HEK293 (cell line): Measurements from ENCODE around the gene DEUP1.

Source experiments
- CTCF ChIA-PET: fragments of 350-600 bp; formaldehyde crosslinking; extraction: SDS; loops from one replicate; lab custom pipeline; 2021; ENCODE audit warnings: antibody characterized with exemption; lab: Yijun Ruan, JAX
- POLR2A ChIA-PET: fragments of 300-600 bp; formaldehyde crosslinking; extraction: SDS; loops from one replicate; lab custom pipeline; 2020; ENCODE audit warnings: antibody characterized with exemption, inconsistent platforms; lab: Yijun Ruan, JAX
- H3K27ac ChIP-seq: fragments of 200-500 bp; sonication (Bioruptor generic); 2 replicates; pipeline ENCODE4 v1.5.1; 2014; ENCODE audit warnings: low read depth, low read length, control low read depth, inconsistent platforms; ENCODE audit errors: extremely low read depth
- H3K36me3 ChIP-seq, 2 experiments: fragments of 200-500 bp in 1 of 2; sonication (Bioruptor generic) in 1 of 2; 1 replicate in 1 of 2; 2 replicates in 1 of 2; pipeline ENCODE4 v1.5.1; 2014 to 2017; ENCODE audit warnings: inconsistent platforms in 2 of 2, low read length in 2 of 2; ENCODE audit not compliant: control insufficient read depth in 2 of 2, insufficient read depth in 1 of 2
- H3K4me1 ChIP-seq: fragments of 200-500 bp; sonication (Bioruptor generic); 2 replicates; pipeline ENCODE4 v1.5.1; 2014; ENCODE audit warnings: mild to moderate bottlenecking, low read length, inconsistent platforms; ENCODE audit not compliant: control insufficient read depth, insufficient read depth
- H3K4me3 ChIP-seq: 2 replicates; pipeline ENCODE4 v1.5.1; 2011; ENCODE audit warnings: low read depth, mild to moderate bottlenecking, control low read depth, low read length, moderate library complexity
- H3K9me3 ChIP-seq: fragments of 200-500 bp; sonication (Bioruptor generic); 2 replicates; pipeline ENCODE4 v1.5.1; 2014; ENCODE audit warnings: low read depth, low read length, inconsistent platforms; ENCODE audit not compliant: control insufficient read depth, insufficient read depth
- ATF2 ChIP-seq: fragments of 450-650 bp; formaldehyde crosslinking; IDR thresholded peaks from 2 replicates; pipeline ENCODE4 v1.5.1; 2016; ENCODE audit warnings: missing biosample characterization, missing genetic modification characterization, low read depth
- EGR2 ChIP-seq: fragments of 450-650 bp; formaldehyde crosslinking; IDR thresholded peaks from 2 replicates; pipeline ENCODE4 v1.5.1; 2016; ENCODE audit warnings: low read depth, missing biosample characterization, missing genetic modification characterization
- ELK4 ChIP-seq: IDR thresholded peaks from 2 replicates; pipeline ENCODE4 v1.6.1; 2011; ENCODE audit warnings: mild to moderate bottlenecking, low read depth, low read length, borderline replicate concordance
- GLI2 ChIP-seq: fragments of 450-650 bp; formaldehyde crosslinking; IDR thresholded peaks from 2 replicates; pipeline ENCODE4; 2017; ENCODE audit warnings: missing biosample characterization, missing genetic modification characterization, low read depth, borderline replicate concordance
- GLI4 ChIP-seq: fragments of 450-650 bp; formaldehyde crosslinking; IDR thresholded peaks from 2 replicates; pipeline ENCODE4 v1.5.1; 2016; ENCODE audit warnings: missing biosample characterization, missing genetic modification characterization
- GLIS1 ChIP-seq: fragments of 450-650 bp; formaldehyde crosslinking; IDR thresholded peaks from 2 replicates; pipeline ENCODE4 v1.5.1; 2016; ENCODE audit warnings: missing biosample characterization, missing genetic modification characterization
- KLF8 ChIP-seq: fragments of 450-650 bp; formaldehyde crosslinking; IDR thresholded peaks from 2 replicates; pipeline ENCODE4 v1.5.1; 2016; ENCODE audit warnings: missing biosample characterization, missing genetic modification characterization
- MZF1 ChIP-seq: fragments of 450-650 bp; formaldehyde crosslinking; IDR thresholded peaks from 2 replicates; pipeline ENCODE4 v1.5.1; 2017; ENCODE audit warnings: missing biosample characterization, missing genetic modification characterization, borderline replicate concordance
- ZBTB26 ChIP-seq: fragments of 450-650 bp; formaldehyde crosslinking; optimal IDR thresholded peaks from 2 replicates; pipeline ENCODE3; 2016; ENCODE audit warnings: missing biosample characterization, mild to moderate bottlenecking, missing genetic modification characterization
- ZBTB6 ChIP-seq: fragments of 450-650 bp; formaldehyde crosslinking; IDR thresholded peaks from 2 replicates; pipeline ENCODE4 v1.5.1; 2017; ENCODE audit warnings: missing biosample characterization, missing genetic modification characterization
- ZBTB8A ChIP-seq: fragments of 450-650 bp; formaldehyde crosslinking; IDR thresholded peaks from 2 replicates; pipeline ENCODE4 v1.5.1; 2016; ENCODE audit warnings: missing biosample characterization, missing genetic modification characterization
- ZEB2 ChIP-seq: fragments of 450-650 bp; formaldehyde crosslinking; IDR thresholded peaks from 2 replicates; pipeline ENCODE4 v1.5.1; 2016; ENCODE audit warnings: missing biosample characterization, missing genetic modification characterization
- ZFHX2 ChIP-seq: fragments of 450-650 bp; formaldehyde crosslinking; conservative IDR thresholded peaks from 2 replicates; pipeline ENCODE4 v1.5.1; 2016; ENCODE audit warnings: missing biosample characterization, missing genetic modification characterization
- ZFP69B ChIP-seq: fragments of 450-650 bp; formaldehyde crosslinking; IDR thresholded peaks from 2 replicates; pipeline ENCODE4 v1.5.1; 2016; ENCODE audit warnings: missing biosample characterization, missing genetic modification characterization
- ZNF132 ChIP-seq: fragments of 450-650 bp; formaldehyde crosslinking; IDR thresholded peaks from 2 replicates; pipeline ENCODE4 v1.5.1; 2017; ENCODE audit warnings: missing biosample characterization, missing genetic modification characterization, borderline replicate concordance
- ZNF223 ChIP-seq: fragments of 450-650 bp; formaldehyde crosslinking; IDR thresholded peaks from 2 replicates; pipeline ENCODE4 v1.5.1; 2016; ENCODE audit warnings: missing biosample characterization, missing genetic modification characterization
- ZNF473 ChIP-seq: fragments of 450-650 bp; formaldehyde crosslinking; IDR thresholded peaks from 2 replicates; pipeline ENCODE4 v1.5.1; 2017; ENCODE audit warnings: missing biosample characterization, missing genetic modification characterization
- ZNF560 ChIP-seq: fragments of 450-650 bp; formaldehyde crosslinking; IDR thresholded peaks from 2 replicates; pipeline ENCODE4 v1.5.1; 2017; ENCODE audit warnings: missing biosample characterization, missing genetic modification characterization, borderline replicate concordance
- ZNF571 ChIP-seq: fragments of 450-650 bp; formaldehyde crosslinking; IDR thresholded peaks from 2 replicates; pipeline ENCODE4 v1.5.0; 2017; ENCODE audit warnings: missing biosample characterization, missing genetic modification characterization
- ZNF585B ChIP-seq: fragments of 450-650 bp; formaldehyde crosslinking; IDR thresholded peaks from 2 replicates; pipeline ENCODE4 v1.5.1; 2016; ENCODE audit warnings: missing biosample characterization, missing genetic modification characterization
- ZNF792 ChIP-seq: fragments of 450-650 bp; formaldehyde crosslinking; IDR thresholded peaks from 2 replicates; pipeline ENCODE4 v1.5.1; 2016; ENCODE audit warnings: missing biosample characterization, missing genetic modification characterization
- ZSCAN30 ChIP-seq: fragments of 450-650 bp; IDR thresholded peaks from 2 replicates; pipeline ENCODE4 v1.5.1; 2018; ENCODE audit warnings: missing biosample characterization, mild to moderate bottlenecking, missing genetic modification characterization, moderate library complexity
- ZSCAN5A ChIP-seq: fragments of 450-650 bp; formaldehyde crosslinking; IDR thresholded peaks from 2 replicates; pipeline ENCODE4 v1.5.1; 2016; ENCODE audit warnings: missing biosample characterization, missing genetic modification characterization
- TF ChIP-seq, protein P1 (sequence below): fragments of 450-650 bp; IDR thresholded peaks from 2 replicates; pipeline ENCODE4 v1.5.1; 2018; ENCODE audit warnings: missing biosample characterization, missing genetic modification characterization
- TF ChIP-seq, protein P2 (sequence below): fragments of 450-650 bp; IDR thresholded peaks from 2 replicates; pipeline ENCODE4 v1.5.1; 2018; ENCODE audit warnings: missing biosample characterization, mild to moderate bottlenecking, missing genetic modification characterization
- TF ChIP-seq, protein P3 (sequence below): fragments of 450-650 bp; formaldehyde crosslinking; IDR thresholded peaks from 2 replicates; pipeline ENCODE4 v1.5.1; 2017; ENCODE audit warnings: missing biosample characterization, missing genetic modification characterization

Gene DEUP1

GRCh38 chr11:93392867-93393266, 62.3 kb downstream of the DEUP1 start:
- no peaks in the 10 kb centered on the region for H3K36me3 ChIP-seq
- no peaks in the 10 kb centered on the region for H3K9me3 ChIP-seq
- CTCF ChIA-PET: no interaction called here
- no peaks in the 10 kb centered on the region for H3K4me1 ChIP-seq
- POLR2A ChIA-PET: no interaction called here
- H3K4me3 ChIP-seq: no peak overlapping the region
- H3K27ac ChIP-seq: no peak overlapping the region
- TF ChIP-seq ZFHX2 (tag by site-specific recombination) (peak; percentile 86), ZNF792 (tag by site-specific recombination) (no peak), ATF2 (tag by site-specific recombination) (no peak), ELK4 (no peak), ZNF571 (no peak), ZNF560 (no peak), ZBTB6 (tag by site-specific recombination) (no peak), ZSCAN30 (no peak), ZNF223 (no peak), GLIS1 (no peak), ZNF585B (tag by site-specific recombination) (no peak), GLI4 (tag by site-specific recombination) (no peak), ZNF132 (tag by site-specific recombination) (no peak), GLI2 (tag by site-specific recombination) (no peak), ZBTB8A (tag by site-specific recombination) (no peak), KLF8 (tag by site-specific recombination) (no peak), ZBTB26 (tag by site-specific recombination) (no peak), ZNF473 (tag by site-specific recombination) (no peak), ZFP69B (tag by site-specific recombination) (no peak), ZEB2 (tag by site-specific recombination) (no peak), MZF1 (tag by site-specific recombination) (no peak), ZSCAN5A (tag by site-specific recombination) (no peak), EGR2 (tag by site-specific recombination) (peak; percentile 97)
- TF ChIP-seq, protein P1, sequence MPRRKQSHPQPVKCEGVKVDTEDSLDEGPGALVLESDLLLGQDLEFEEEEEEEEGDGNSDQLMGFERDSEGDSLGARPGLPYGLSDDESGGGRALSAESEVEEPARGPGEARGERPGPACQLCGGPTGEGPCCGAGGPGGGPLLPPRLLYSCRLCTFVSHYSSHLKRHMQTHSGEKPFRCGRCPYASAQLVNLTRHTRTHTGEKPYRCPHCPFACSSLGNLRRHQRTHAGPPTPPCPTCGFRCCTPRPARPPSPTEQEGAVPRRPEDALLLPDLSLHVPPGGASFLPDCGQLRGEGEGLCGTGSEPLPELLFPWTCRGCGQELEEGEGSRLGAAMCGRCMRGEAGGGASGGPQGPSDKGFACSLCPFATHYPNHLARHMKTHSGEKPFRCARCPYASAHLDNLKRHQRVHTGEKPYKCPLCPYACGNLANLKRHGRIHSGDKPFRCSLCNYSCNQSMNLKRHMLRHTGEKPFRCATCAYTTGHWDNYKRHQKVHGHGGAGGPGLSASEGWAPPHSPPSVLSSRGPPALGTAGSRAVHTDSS (tag by site-specific recombination): peak; percentile 82
- TF ChIP-seq, protein P2, sequence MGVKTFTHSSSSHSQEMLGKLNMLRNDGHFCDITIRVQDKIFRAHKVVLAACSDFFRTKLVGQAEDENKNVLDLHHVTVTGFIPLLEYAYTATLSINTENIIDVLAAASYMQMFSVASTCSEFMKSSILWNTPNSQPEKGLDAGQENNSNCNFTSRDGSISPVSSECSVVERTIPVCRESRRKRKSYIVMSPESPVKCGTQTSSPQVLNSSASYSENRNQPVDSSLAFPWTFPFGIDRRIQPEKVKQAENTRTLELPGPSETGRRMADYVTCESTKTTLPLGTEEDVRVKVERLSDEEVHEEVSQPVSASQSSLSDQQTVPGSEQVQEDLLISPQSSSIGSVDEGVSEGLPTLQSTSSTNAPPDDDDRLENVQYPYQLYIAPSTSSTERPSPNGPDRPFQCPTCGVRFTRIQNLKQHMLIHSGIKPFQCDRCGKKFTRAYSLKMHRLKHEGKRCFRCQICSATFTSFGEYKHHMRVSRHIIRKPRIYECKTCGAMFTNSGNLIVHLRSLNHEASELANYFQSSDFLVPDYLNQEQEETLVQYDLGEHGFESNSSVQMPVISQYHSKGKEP (tag by site-specific recombination): no peak
- TF ChIP-seq, protein P3, sequence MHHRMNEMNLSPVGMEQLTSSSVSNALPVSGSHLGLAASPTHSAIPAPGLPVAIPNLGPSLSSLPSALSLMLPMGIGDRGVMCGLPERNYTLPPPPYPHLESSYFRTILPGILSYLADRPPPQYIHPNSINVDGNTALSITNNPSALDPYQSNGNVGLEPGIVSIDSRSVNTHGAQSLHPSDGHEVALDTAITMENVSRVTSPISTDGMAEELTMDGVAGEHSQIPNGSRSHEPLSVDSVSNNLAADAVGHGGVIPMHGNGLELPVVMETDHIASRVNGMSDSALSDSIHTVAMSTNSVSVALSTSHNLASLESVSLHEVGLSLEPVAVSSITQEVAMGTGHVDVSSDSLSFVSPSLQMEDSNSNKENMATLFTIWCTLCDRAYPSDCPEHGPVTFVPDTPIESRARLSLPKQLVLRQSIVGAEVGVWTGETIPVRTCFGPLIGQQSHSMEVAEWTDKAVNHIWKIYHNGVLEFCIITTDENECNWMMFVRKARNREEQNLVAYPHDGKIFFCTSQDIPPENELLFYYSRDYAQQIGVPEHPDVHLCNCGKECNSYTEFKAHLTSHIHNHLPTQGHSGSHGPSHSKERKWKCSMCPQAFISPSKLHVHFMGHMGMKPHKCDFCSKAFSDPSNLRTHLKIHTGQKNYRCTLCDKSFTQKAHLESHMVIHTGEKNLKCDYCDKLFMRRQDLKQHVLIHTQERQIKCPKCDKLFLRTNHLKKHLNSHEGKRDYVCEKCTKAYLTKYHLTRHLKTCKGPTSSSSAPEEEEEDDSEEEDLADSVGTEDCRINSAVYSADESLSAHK (tag by site-specific recombination): no peak
